ENCODE results near the gene AUTS2.

Gene AUTS2

DNA sequence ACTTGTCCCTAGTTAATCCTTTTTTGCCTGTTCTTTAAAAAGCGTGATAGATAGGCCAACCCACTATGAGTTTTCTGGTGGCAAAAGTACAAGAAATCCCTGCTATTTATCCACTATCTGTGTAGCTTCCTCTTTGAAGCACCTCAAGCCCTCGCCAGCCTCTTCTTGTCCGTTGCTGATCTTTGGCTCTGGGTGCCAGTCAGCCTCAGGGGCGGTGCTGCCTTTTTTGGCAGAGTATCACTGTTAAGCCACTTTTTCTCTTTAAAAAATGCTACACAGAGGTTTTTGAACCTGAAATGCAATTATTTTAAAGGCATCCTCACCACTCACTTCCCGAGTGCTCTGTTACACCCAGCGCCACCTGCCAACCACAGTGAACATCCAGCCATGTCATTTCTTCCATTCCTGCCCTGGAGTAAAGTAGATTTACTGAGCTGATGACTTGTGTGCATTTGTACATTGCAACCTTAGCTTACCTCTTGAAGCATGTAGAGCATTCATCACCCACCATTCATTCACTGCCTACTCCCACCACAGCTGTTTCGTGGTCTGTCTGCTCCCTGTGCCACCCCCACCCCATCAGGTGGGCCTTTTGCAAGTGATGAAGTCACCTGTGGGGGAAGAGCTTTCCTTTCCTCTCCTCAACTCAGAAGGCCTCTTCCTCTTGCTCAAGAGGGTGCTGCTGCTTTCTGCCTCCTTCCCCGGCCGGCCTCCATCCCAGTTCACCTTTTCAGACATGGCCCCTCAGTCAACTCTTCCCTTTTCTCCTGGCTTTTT lies 1119.5 kb downstream of the AUTS2 start:
- Histone ChIP-seq H3K4me3 (ENCODE audit: low read depth in 1 of 5, low read length in 5 of 5) (no peak overlapping the region), H3K27ac (ENCODE audit: low read depth, low read length) (no peak overlapping the region)

DNA sequence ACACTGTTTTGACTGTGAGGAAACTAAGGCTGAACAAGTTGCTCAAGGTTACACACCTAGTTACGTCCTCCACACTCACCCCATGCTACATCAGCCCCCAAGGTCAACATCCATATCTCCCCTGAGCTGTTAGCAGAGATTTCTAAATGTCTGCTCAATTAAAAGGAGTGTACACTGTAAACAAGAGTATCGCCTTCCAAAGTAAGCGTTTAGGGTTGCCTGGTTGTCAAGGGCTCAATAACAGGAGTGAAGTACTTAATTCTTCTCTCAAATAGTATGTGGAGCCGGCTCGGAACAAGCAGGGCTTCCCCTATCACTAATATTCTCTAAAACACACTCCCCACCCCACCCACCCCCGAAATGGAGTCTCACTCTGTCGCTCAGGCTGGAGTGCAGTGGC lies 1120.8 kb downstream of the AUTS2 start:
- Histone ChIP-seq H3K4me1 (ENCODE audit: control insufficient read depth in 5 of 5, insufficient read depth in 5 of 5, low read length in 5 of 5) (peaks cover 0 to 16% (median 7%) of the 10 kb centered on the region in 5 donors), H3K4me3 (ENCODE audit: low read depth in 1 of 5, low read length in 5 of 5) (no peak overlapping the region), H3K9me3 (ENCODE audit: control insufficient read depth in 5 of 5, low read length in 5 of 5) (peaks cover 0 to 7% (median 7%) of the 10 kb centered on the region in 5 donors), H3K27ac (ENCODE audit: low read depth, low read length) (no peak overlapping the region), H3K27me3 (ENCODE audit: control insufficient read depth in 5 of 5, insufficient read depth in 4 of 5, low read length in 5 of 5) (no peaks in the 10 kb centered on the region), H3K36me3 (ENCODE audit: control insufficient read depth in 5 of 5, insufficient read depth in 5 of 5, low read length in 5 of 5) (no peaks in the 10 kb centered on the region), H3K9ac (ENCODE audit: low read length in 5 of 5) (no peak overlapping the region)

More for the DNA sequence above, 1119.5 kb downstream of the AUTS2 start:
- no peaks in the 10 kb centered on the region for H3K27me3 ChIP-seq (ENCODE audit: control insufficient read depth in 5 of 5, insufficient read depth in 4 of 5, low read length in 5 of 5)
- no peaks in the 10 kb centered on the region for H3K36me3 ChIP-seq (ENCODE audit: control insufficient read depth in 5 of 5, insufficient read depth in 5 of 5, low read length in 5 of 5)
- peaks cover 0 to 22% (median 11%) of the 10 kb centered on the region in 5 donors for H3K4me1 ChIP-seq (ENCODE audit: control insufficient read depth in 5 of 5, insufficient read depth in 5 of 5, low read length in 5 of 5)
- H3K9ac ChIP-seq (ENCODE audit: low read length in 5 of 5): no peak overlapping the region
- H3K9me3 ChIP-seq (ENCODE audit: control insufficient read depth in 5 of 5, low read length in 5 of 5): peaks cover 0 to 7% (median 7%) of the 10 kb centered on the region in 5 donors

DNA sequence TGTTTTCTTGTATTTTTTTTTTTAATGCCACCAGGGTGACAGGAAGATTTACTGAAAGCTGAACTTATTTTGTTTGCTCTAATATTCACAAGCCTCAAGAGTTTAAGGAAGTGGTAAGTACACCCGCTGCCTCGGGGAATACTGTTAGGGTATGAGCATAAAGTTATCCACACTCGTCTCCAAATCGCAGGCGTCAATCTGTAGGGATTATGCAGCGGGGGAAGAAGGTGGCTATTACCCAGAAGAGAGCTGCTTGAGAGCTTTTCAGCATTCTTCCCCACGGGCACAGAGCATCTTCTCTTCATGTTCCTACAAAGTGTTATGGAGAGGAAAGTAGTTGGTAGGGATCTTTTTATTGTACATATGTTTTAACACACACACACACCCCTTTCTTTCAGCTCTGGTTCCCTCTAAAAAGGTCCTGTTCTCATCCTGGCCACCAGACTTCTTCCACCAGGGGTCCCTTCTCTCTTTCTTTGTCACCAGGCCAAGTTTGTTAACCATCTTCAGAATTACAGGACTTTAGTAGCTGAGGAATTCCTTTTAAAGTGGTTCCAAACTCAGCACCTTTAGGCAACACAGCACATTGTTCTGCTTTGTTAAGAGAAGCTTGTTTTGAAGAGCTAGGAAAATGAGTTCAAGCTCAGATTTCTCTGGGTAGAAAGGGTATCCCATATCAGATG lies 1122.1 kb downstream of the AUTS2 start:
- Histone ChIP-seq H3K4me3 (ENCODE audit: low read depth in 1 of 5, low read length in 5 of 5) (no peak overlapping the region), H3K4me1 (ENCODE audit: control insufficient read depth in 5 of 5, insufficient read depth in 5 of 5, low read length in 5 of 5) (peaks cover 0 to 16% (median 7%) of the 10 kb centered on the region in 5 donors), H3K27me3 (ENCODE audit: control insufficient read depth in 5 of 5, insufficient read depth in 4 of 5, low read length in 5 of 5) (no peaks in the 10 kb centered on the region)

DNA sequence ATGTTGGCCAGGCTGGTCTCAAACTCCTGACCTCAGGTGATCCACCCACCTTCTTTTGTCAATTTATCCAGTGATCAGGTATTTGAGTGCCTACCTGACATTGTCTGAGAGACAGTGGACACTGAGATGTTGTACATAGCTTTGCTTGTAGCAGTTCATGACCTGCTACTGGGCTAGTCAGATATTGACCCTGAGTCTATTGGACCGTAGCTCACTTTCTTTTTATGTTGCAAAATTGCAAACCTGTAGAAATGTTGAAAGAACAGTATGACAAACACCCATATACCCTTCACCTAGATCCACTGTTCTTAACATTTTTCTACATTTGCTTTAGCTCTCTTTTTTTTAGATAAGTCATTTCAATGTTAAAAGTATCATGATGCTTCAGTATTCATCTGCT lies 1123.2 kb downstream of the AUTS2 start:
- Histone ChIP-seq H3K36me3 (ENCODE audit: control insufficient read depth in 5 of 5, insufficient read depth in 5 of 5, low read length in 5 of 5) (no peaks in the 10 kb centered on the region), H3K9ac (ENCODE audit: low read length in 5 of 5) (no peak overlapping the region), H3K27ac (ENCODE audit: low read depth, low read length) (no peak overlapping the region), H3K4me1 (ENCODE audit: control insufficient read depth in 5 of 5, insufficient read depth in 5 of 5, low read length in 5 of 5) (peaks cover 0 to 16% (median 7%) of the 10 kb centered on the region in 5 donors), H3K9me3 (ENCODE audit: control insufficient read depth in 5 of 5, low read length in 5 of 5) (no peaks in the 10 kb centered on the region), H3K4me3 (ENCODE audit: low read depth in 1 of 5, low read length in 5 of 5) (no peak overlapping the region), H3K27me3 (ENCODE audit: control insufficient read depth in 5 of 5, insufficient read depth in 4 of 5, low read length in 5 of 5) (no peaks in the 10 kb centered on the region)

More for the DNA sequence above, 1122.1 kb downstream of the AUTS2 start:
- H3K36me3 ChIP-seq (ENCODE audit: control insufficient read depth in 5 of 5, insufficient read depth in 5 of 5, low read length in 5 of 5): no peaks in the 10 kb centered on the region
- no peak overlapping the region for H3K9ac ChIP-seq (ENCODE audit: low read length in 5 of 5)
- H3K9me3 ChIP-seq (ENCODE audit: control insufficient read depth in 5 of 5, low read length in 5 of 5): no peaks in the 10 kb centered on the region
- no peak overlapping the region for H3K27ac ChIP-seq (ENCODE audit: low read depth, low read length)

DNA sequence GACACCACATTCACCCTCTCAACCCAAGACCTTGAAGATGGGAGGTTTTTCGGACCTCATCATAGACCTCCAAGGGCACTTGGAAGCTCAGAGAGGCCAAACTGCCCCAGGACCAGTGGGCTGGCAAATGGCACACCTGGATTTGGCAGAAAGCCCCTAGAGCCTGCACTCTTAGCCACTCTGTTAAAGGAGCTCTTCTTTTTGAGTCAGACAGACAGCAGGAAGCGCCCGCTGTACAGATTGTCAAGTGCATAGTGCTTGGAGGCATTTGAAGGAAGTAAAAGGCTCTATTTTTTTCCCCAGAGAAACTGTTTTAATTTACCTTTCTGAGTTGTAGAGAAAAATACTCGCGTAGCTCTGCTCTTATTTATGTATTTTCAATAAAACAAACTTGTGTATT lies 1125.1 kb downstream of the AUTS2 start:
- H3K4me3 ChIP-seq (ENCODE audit: low read depth in 1 of 5, low read length in 5 of 5): no peak overlapping the region
- no peaks in the 10 kb centered on the region for H3K9me3 ChIP-seq (ENCODE audit: control insufficient read depth in 5 of 5, low read length in 5 of 5)
- H3K27ac ChIP-seq (ENCODE audit: low read depth, low read length): no peak overlapping the region
- no peak overlapping the region for H3K9ac ChIP-seq (ENCODE audit: low read length in 5 of 5)
- H3K27me3 ChIP-seq (ENCODE audit: control insufficient read depth in 5 of 5, insufficient read depth in 4 of 5, low read length in 5 of 5): no peaks in the 10 kb centered on the region
- peaks cover 0 to 7% (median 0%) of the 10 kb centered on the region in 5 donors for H3K4me1 ChIP-seq (ENCODE audit: control insufficient read depth in 5 of 5, insufficient read depth in 5 of 5, low read length in 5 of 5)
- H3K36me3 ChIP-seq (ENCODE audit: control insufficient read depth in 5 of 5, insufficient read depth in 5 of 5, low read length in 5 of 5): no peaks in the 10 kb centered on the region

DNA sequence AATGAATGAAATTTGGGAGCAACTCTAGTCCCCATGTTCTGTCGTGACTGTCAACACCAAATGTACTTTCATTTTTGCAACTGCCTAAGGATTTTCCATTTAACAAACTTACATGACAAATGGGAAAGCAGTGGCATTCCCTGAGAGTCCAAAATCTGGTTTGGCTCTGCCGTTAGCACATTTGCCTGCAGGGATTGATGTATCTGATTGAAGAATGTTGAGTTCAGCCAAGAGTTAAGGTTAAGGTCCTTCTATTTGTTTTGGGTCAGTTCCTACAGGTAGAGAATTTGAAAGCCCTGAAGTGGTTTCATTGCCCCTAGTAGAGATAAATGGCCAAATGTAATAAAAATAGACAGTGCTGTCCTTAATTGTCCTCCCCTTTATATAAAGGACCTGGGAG lies 1127.2 kb downstream of the AUTS2 start:
- H3K27ac ChIP-seq (ENCODE audit: low read depth, low read length): no peak overlapping the region
- peaks cover 0 to 4% (median 0%) of the 10 kb centered on the region in 5 donors for H3K9me3 ChIP-seq (ENCODE audit: control insufficient read depth in 5 of 5, low read length in 5 of 5)
- H3K27me3 ChIP-seq (ENCODE audit: control insufficient read depth in 5 of 5, insufficient read depth in 4 of 5, low read length in 5 of 5): no peaks in the 10 kb centered on the region
- no peak overlapping the region for H3K9ac ChIP-seq (ENCODE audit: low read length in 5 of 5)
- peaks cover 0 to 10% (median 5%) of the 10 kb centered on the region in 5 donors for H3K4me1 ChIP-seq (ENCODE audit: control insufficient read depth in 5 of 5, insufficient read depth in 5 of 5, low read length in 5 of 5)
- H3K36me3 ChIP-seq (ENCODE audit: control insufficient read depth in 5 of 5, insufficient read depth in 5 of 5, low read length in 5 of 5): no peaks in the 10 kb centered on the region
- no peak overlapping the region for H3K4me3 ChIP-seq (ENCODE audit: low read depth in 1 of 5, low read length in 5 of 5)

DNA sequence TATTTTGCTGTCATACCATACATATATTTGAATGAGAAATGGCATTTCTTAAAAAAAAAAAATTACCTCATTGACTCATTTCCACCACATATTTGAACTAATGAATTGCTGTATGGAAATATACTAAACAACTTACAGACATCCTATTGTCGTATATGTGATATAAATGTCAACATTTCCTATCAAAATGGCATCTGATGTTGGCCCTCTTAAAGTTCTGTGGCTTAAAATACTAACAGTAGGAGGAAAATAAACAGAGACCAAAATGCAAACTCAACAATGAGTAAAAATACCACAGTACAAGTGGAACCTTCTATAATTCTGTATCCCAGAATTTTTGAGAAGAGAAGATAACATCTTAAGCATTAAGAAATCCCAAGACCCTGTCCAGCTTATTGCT lies 1128.0 kb downstream of the AUTS2 start:
- Histone ChIP-seq H3K27ac (ENCODE audit: low read depth, low read length) (no peak overlapping the region), H3K9me3 (ENCODE audit: control insufficient read depth in 5 of 5, low read length in 5 of 5) (peaks cover 0 to 5% (median 0%) of the 10 kb centered on the region in 5 donors), H3K4me3 (ENCODE audit: low read depth in 1 of 5, low read length in 5 of 5) (no peak overlapping the region), H3K36me3 (ENCODE audit: control insufficient read depth in 5 of 5, insufficient read depth in 5 of 5, low read length in 5 of 5) (no peaks in the 10 kb centered on the region), H3K9ac (ENCODE audit: low read length in 5 of 5) (no peak overlapping the region), H3K4me1 (ENCODE audit: control insufficient read depth in 5 of 5, insufficient read depth in 5 of 5, low read length in 5 of 5) (peaks cover 0 to 10% (median 5%) of the 10 kb centered on the region in 5 donors), H3K27me3 (ENCODE audit: control insufficient read depth in 5 of 5, insufficient read depth in 4 of 5, low read length in 5 of 5) (no peaks in the 10 kb centered on the region)

DNA sequence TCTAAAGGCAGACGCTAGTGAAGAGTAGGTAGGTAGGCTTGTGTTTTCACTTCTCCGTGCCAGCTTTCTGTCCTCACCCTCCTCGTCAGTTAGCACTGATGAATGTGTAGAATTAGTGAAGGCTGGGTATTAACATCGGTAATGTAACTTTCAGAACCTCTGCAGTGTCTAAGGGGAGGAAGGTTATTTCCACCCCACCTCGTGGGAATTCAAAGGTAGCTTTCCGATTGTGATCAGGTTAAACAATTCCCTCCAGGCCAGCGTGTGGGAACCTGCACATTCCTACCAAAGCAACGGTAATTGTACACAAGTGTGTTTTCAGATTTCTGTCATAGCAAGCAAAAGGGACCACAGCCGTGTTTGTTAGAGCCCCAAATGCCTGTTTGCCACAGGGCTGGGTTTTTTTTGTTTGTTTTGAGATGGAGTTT lies 1128.7 kb downstream of the AUTS2 start:
- Histone ChIP-seq H3K4me3 (ENCODE audit: low read depth in 1 of 5, low read length in 5 of 5) (no peak overlapping the region), H3K27me3 (ENCODE audit: control insufficient read depth in 5 of 5, insufficient read depth in 4 of 5, low read length in 5 of 5) (no peaks in the 10 kb centered on the region), H3K27ac (ENCODE audit: low read depth, low read length) (no peak overlapping the region), H3K9ac (ENCODE audit: low read length in 5 of 5) (no peak overlapping the region), H3K4me1 (ENCODE audit: control insufficient read depth in 5 of 5, insufficient read depth in 5 of 5, low read length in 5 of 5) (peaks cover 0 to 10% (median 4%) of the 10 kb centered on the region in 5 donors), H3K9me3 (ENCODE audit: control insufficient read depth in 5 of 5, low read length in 5 of 5) (peaks cover 0 to 5% (median 0%) of the 10 kb centered on the region in 5 donors), H3K36me3 (ENCODE audit: control insufficient read depth in 5 of 5, insufficient read depth in 5 of 5, low read length in 5 of 5) (no peaks in the 10 kb centered on the region)

DNA sequence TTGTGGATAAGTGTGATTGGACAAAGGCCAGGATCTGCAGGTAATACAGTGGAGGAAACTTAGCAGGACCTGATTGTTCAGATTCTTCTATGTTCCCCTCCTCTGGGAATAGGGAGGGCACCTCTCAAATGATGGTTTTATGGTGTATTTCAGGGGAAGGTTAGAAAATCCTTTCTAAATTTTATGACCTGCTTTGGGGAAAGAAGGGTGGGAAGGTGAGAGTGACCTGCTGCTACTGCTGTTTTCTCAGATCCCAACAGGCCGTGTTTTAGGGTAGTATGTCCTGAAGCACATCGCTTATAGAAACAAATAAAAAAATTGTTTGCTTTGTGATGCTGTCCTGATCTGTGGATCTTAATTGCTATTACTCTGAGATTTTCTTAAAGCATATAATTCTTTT lies 1129.6 kb downstream of the AUTS2 start:
- Histone ChIP-seq H3K4me3 (ENCODE audit: low read depth in 1 of 5, low read length in 5 of 5) (no peak overlapping the region), H3K27ac (ENCODE audit: low read depth, low read length) (no peak overlapping the region), H3K27me3 (ENCODE audit: control insufficient read depth in 5 of 5, insufficient read depth in 4 of 5, low read length in 5 of 5) (no peaks in the 10 kb centered on the region), H3K9ac (ENCODE audit: low read length in 5 of 5) (no peak overlapping the region), H3K9me3 (ENCODE audit: control insufficient read depth in 5 of 5, low read length in 5 of 5) (peaks cover 0 to 5% (median 0%) of the 10 kb centered on the region in 5 donors), H3K36me3 (ENCODE audit: control insufficient read depth in 5 of 5, insufficient read depth in 5 of 5, low read length in 5 of 5) (no peaks in the 10 kb centered on the region), H3K4me1 (ENCODE audit: control insufficient read depth in 5 of 5, insufficient read depth in 5 of 5, low read length in 5 of 5) (peaks cover 0 to 10% (median 4%) of the 10 kb centered on the region in 5 donors)
